Heart right ventricle (tissue), 16 donors: ENCODE measurements around the gene MYCBP2. TPM values are rescaled to one million over a fixed set of nuclear protein-coding genes. Genes with fewer than 3 reads are reported as not detected.
A peak's percentile ranks its signal among the peaks of the same experiment; 100 is the strongest.

Experiments used
- ATAC-seq, 8 donors: fragments of 200-7000 bp; cut with Tn5 transposase; one replicate each; pipeline ENCODE4 v1.9.1; 2020; ENCODE audit warnings: mild to moderate bottlenecking in 8 of 8, moderate library complexity in 8 of 8, moderate number of reproducible peaks in 1 of 8
- DNase-seq, 2 donors: peaks; one replicate each; pipeline ENCODE4 v3.0.0-alpha.2; 2020
- H3K27ac ChIP-seq, 10 donors: fragments of 200-600 bp; sonication (generic) in 2 of 10; one replicate each; pipeline versions ENCODE4 v1.5.0 to v1.8.0; 2020 to 2022; ENCODE audit warnings: mild to moderate bottlenecking in 3 of 10
- H3K27me3 ChIP-seq, 7 donors: fragments of 200-600 bp; one replicate each; pipeline ENCODE4 v1.8.0; 2021 to 2022; ENCODE audit warnings: mild to moderate bottlenecking in 2 of 7
- H3K36me3 ChIP-seq, 9 donors: fragments of 200-600 bp; sonication (generic) in 1 of 9; one replicate each; pipeline versions ENCODE4 v1.5.0 to v1.8.0; 2020 to 2022; ENCODE audit warnings: mild to moderate bottlenecking in 2 of 9
- H3K4me1 ChIP-seq, 9 donors: fragments of 200-600 bp; sonication (generic) in 1 of 9; one replicate each; pipeline versions ENCODE4 v1.5.0 to v1.8.0; 2020 to 2022; ENCODE audit warnings: mild to moderate bottlenecking in 4 of 9
- H3K4me3 ChIP-seq, 10 donors: fragments of 200-600 bp; sonication (generic) in 2 of 10; one replicate each; pipeline versions ENCODE4 v1.5.0 to v1.8.0; 2020 to 2022; ENCODE audit warnings: mild to moderate bottlenecking in 7 of 10, moderate library complexity in 2 of 10
- H3K9me3 ChIP-seq, 11 donors: fragments of 200-600 bp in 10 of 11; sonication (generic) in 2 of 11; one replicate each; pipeline versions ENCODE4 v1.5.0 to v1.8.0; 2013 to 2022; ENCODE audit warnings: mild to moderate bottlenecking in 2 of 11, control low read depth in 1 of 11, moderate library complexity in 1 of 11
- WGBS, 2 donors: extraction: QIAGEN DNeasy Blood & Tissue Kit; methylation state at CpG; one replicate each; pipeline ENCODE4 v1.1.7; 2013; ENCODE audit warnings: inconsistent platforms in 1 of 2; 5-methylcytosine and 5-hydroxymethylcytosine counted together
- intact Hi-C, 10 donors: fragments of 100-400 bp; cut with DNase I; formaldehyde crosslinking; loops; one replicate each; pipeline versions ENCODE4 v1.11.1 to v1.14.2; 2022
- polyA plus RNA-seq, 2 donors: library from polyadenylated mRNA; stranded (reverse); fragments of 200-250 nt; gene quantifications; one replicate each; pipeline ENCODE4 v1.2.3, GENCODE V29; 2013
- total RNA-seq, 10 donors: library from RNA; stranded (reverse); fragmentation: NEBNext Ultra II Directional in 3 of 10; extraction: Animal tissue kit (Norgen Biotek cat#: 25700) in 3 of 10; gene quantifications; one replicate each; pipeline versions ENCODE4 v1.2.1 to v1.2.4, GENCODE V29; 2021 to 2023
- TF ChIP-seq, protein P1 (sequence below), 9 donors: fragments of 200-600 bp; sonication (generic) in 2 of 9; IDR thresholded peaks; one replicate each; pipeline versions ENCODE4 v1.5.0 to v1.8.0; 2021 to 2022; ENCODE audit warnings: antibody characterized with exemption in 9 of 9, mild to moderate bottlenecking in 5 of 9, moderate library complexity in 1 of 9
- donor health status: Arrhythmogenic right ventricular cardiomyopathy.
- donor health status: ischemic (EF 13 %, LVEDD 7.1; RV severe dilation, severe dysfunction).
- donor health status: healthy with polysubstance abuse.
- donor health status: DM: no; HTN: yes; CAD: no.
- donor health status: DM: no; HTN: no; CAD: no.
- donor health status: ischemic (EF 25% LVEDD 6.9; RV normal size, moderate dysfunction).
- donor health status: ischemic (EF 25% LVEDD 5.7; RV mildly dilated, moderate dysfunction).
- donor health status: healthy.
- donor health status: DM: yes; HTN: yes; CAD: no.
- donor health status: Ischemic cardiomyopathy.
- donor health status: ischemic (EF 35%, LVEDD 5.7; RV mildly dilated, moderate dysfunction).
- donor health status: nonischemic (EF 11% LVEDD 7.7; RV severe dilation, severe dysfunction).
- donor health status: DM: yes; HTN: yes; CAD: no.
- donor health status: PGD.
- donor health status: ischemic (EF 29% LVEDD 5.4; RV normal size, mild dysfunction).
- donor health status: nonischemic (EF 23%, LVEDD 6.1; RV moderate dilation, normal function).

MYCBP2 gene
- total and polyA plus RNA-seq, 12 donors: 18.6 to 70.7 (median 52.4) TPM

DNA sequence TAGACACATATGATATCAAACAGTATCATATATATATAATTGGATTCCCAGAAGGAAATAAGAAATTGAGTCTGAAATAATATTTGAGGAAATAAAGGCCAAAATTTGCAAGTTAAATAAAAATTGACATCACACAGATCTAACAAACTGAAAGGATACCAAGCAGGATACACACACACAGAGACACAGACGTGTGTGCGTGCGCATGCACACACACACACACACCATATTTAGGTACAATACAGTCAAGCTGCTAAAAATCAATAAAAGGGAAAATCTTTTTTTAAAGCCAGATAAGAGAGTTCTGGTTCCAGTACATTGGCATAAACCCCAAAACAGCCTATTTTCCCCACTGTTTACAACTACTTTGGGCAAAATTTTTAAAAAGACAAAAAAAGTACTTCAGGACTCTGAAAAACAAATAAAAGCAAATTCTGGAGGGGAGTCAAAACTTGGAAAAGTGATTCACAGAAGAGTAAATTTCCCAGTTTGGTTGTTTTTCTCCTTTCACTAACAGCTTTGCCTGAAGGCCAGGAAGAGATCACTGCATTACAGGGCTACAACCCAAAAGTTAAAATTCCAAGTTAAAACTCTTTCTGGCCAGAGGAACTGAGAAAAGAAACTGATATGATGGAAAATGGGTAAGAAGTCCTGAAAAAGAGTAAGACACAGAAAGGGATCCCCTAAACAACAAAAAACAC is 16.2 kb downstream of the MYCBP2 start:
- TF ChIP-seq, protein P1, sequence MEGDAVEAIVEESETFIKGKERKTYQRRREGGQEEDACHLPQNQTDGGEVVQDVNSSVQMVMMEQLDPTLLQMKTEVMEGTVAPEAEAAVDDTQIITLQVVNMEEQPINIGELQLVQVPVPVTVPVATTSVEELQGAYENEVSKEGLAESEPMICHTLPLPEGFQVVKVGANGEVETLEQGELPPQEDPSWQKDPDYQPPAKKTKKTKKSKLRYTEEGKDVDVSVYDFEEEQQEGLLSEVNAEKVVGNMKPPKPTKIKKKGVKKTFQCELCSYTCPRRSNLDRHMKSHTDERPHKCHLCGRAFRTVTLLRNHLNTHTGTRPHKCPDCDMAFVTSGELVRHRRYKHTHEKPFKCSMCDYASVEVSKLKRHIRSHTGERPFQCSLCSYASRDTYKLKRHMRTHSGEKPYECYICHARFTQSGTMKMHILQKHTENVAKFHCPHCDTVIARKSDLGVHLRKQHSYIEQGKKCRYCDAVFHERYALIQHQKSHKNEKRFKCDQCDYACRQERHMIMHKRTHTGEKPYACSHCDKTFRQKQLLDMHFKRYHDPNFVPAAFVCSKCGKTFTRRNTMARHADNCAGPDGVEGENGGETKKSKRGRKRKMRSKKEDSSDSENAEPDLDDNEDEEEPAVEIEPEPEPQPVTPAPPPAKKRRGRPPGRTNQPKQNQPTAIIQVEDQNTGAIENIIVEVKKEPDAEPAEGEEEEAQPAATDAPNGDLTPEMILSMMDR (IDR thresholded peaks at IDR 0.05): no peak
- Histone ChIP-seq H3K27me3 (no peaks in the 10 kb centered on the region), H3K9me3 (no peaks in the 10 kb centered on the region), H3K27ac (peak overlapping the region in 4 of 10 donors; percentile 24 to 41 (median 30)), H3K4me1 (peaks cover 0 to 90% (median 52%) of the 10 kb centered on the region in 9 donors), H3K4me3 (no peak overlapping the region), H3K36me3 (no peaks in the 10 kb centered on the region)
- intact Hi-C loops: no loop called here
- WGBS, 2 donors: 67 to 78% methylated on average over 3 of the region's 3 CpGs
- DNase-seq (no peak), ATAC-seq (no peak)

GRCh38 chr13:77310161-77310560 is 16.7 kb downstream of the MYCBP2 start:
- Histone ChIP-seq H3K36me3 (no peaks in the 10 kb centered on the region), H3K4me3 (no peak overlapping the region), H3K27ac (peak overlapping the region in 2 of 10 donors; percentile 24 to 34), H3K9me3 (no peaks in the 10 kb centered on the region), H3K27me3 (no peaks in the 10 kb centered on the region), H3K4me1 (peaks cover 0 to 90% (median 53%) of the 10 kb centered on the region in 9 donors)
- ATAC-seq (no peak), DNase-seq (no peak)
- intact Hi-C loops: no loop called here
- TF ChIP-seq, protein P1 (IDR thresholded peaks at IDR 0.05): no peak
- WGBS, 2 donors: 66 to 76% methylated on average over 2 of the region's 2 CpGs

DNA sequence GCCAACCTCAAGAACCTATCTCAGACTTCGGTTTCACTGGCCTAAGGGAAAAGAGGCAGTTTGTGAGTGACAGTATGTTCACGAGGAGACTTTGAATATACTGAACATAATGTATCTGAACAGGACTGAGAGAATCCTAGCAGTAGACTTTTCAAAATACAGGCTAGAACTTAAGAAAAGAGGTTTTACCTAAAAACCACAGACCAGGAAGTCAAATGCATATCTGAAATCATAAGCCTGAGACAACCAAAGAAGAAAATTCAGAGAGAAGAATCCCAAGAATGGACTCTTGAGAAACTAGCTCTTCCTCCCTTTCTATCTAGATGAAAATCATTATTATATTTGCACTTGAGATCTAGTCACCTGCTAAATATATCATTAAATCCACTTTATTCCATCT is 17.6 kb downstream of the MYCBP2 start:
- DNase-seq: no peak
- H3K4me1 ChIP-seq: peaks cover 0 to 94% (median 55%) of the 10 kb centered on the region in 9 donors
- TF ChIP-seq, protein P1 (IDR thresholded peaks at IDR 0.05): no peak
- no peaks in the 10 kb centered on the region for H3K27me3 ChIP-seq
- peaks cover 0 to 8% (median 0%) of the 10 kb centered on the region in 11 donors for H3K9me3 ChIP-seq
- intact Hi-C loops: no loop called here
- no peak overlapping the region for H3K4me3 ChIP-seq
- no peak overlapping the region for H3K27ac ChIP-seq
- WGBS, 2 donors: 88 to 96% methylated on average over 2 of the region's 2 CpGs
- H3K36me3 ChIP-seq: no peaks in the 10 kb centered on the region
- ATAC-seq: no peak

GRCh38 chr13:77306458-77306857 is 20.4 kb downstream of the MYCBP2 start:
- Histone ChIP-seq H3K4me3 (no peak overlapping the region), H3K36me3 (no peaks in the 10 kb centered on the region), H3K27ac (peak overlapping the region in 2 of 10 donors; percentile 1 to 27), H3K9me3 (peaks cover 0 to 9% (median 0%) of the 10 kb centered on the region in 11 donors), H3K27me3 (no peaks in the 10 kb centered on the region), H3K4me1 (peaks cover 0 to 82% (median 51%) of the 10 kb centered on the region in 9 donors)
- no peak for DNase-seq
- no peak for ATAC-seq
- intact Hi-C loops: no loop called here
- TF ChIP-seq, protein P1 (IDR thresholded peaks at IDR 0.05): no peak
